Measurements from ENCODE around the gene MATCAP1. TPM values are rescaled to one million over a fixed set of nuclear protein-coding genes. Genes with fewer than 3 reads are reported as not detected.

The MATCAP1 gene
- total RNA-seq, 6 experiments from 2014 or later = 3.5 to 13.8 (median 9.3) TPM

DNA sequence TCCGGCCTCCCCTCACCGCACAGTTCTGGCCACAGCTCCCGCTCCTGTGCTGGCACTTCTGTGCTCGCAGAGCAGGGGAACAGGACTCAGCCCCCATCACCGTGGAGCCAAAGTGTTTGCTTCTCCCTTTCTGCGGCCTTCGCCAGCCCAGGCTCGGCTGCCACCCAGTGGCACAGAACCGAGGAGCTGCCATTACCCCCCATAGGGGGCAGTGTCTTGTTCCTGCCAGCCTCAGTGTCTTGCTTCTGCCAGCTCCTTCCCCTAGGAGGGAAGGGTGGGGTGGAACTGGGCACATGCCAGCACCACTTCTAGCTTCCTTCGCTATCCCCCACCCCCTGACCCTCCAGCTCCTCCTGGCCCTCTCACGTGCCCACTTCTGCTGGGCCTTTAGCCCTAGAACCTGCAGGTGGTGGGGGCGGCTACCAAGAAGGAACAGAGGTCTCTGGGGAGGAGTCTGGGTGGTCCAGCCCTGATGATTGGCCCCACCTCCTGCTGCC lies 14.5 kb upstream of the MATCAP1 start:
- WGBS (ENCODE audit: insufficient coverage, low coverage, low lambda C conversion rate, missing lambda C conversion rate) = 35% methylated on average over 4 of the region's 12 CpGs
- DNase-seq (no peak), ATAC-seq (peak; percentile 5 to 50 (median 36))
- no peak for TF ChIP-seq POLR2A (IDR thresholded peaks at IDR 0.05)
- TF ChIP-seq, protein P1, sequence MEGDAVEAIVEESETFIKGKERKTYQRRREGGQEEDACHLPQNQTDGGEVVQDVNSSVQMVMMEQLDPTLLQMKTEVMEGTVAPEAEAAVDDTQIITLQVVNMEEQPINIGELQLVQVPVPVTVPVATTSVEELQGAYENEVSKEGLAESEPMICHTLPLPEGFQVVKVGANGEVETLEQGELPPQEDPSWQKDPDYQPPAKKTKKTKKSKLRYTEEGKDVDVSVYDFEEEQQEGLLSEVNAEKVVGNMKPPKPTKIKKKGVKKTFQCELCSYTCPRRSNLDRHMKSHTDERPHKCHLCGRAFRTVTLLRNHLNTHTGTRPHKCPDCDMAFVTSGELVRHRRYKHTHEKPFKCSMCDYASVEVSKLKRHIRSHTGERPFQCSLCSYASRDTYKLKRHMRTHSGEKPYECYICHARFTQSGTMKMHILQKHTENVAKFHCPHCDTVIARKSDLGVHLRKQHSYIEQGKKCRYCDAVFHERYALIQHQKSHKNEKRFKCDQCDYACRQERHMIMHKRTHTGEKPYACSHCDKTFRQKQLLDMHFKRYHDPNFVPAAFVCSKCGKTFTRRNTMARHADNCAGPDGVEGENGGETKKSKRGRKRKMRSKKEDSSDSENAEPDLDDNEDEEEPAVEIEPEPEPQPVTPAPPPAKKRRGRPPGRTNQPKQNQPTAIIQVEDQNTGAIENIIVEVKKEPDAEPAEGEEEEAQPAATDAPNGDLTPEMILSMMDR (IDR thresholded peaks at IDR 0.05) = peak; percentile 26 to 49 (median 30)
- intact Hi-C loops (cut with DNase I) = loop anchor here in 1 of 2 donors (5.0 kb wide), 1 partner anchor 34 kb away; no protein-coding TSS in a partner anchor
- Histone ChIP-seq H3K27me3 (no peaks in the 10 kb centered on the region), H3K4me1 (peaks cover 0 to 16% (median 2%) of the 10 kb centered on the region in 4 donors), H3K36me3 (peaks cover 0 to 47% (median 18%) of the 10 kb centered on the region in 4 donors), H3K9me3 (no peaks in the 10 kb centered on the region), H3K27ac (no peak overlapping the region), H3K4me3 (no peak overlapping the region)

DNA sequence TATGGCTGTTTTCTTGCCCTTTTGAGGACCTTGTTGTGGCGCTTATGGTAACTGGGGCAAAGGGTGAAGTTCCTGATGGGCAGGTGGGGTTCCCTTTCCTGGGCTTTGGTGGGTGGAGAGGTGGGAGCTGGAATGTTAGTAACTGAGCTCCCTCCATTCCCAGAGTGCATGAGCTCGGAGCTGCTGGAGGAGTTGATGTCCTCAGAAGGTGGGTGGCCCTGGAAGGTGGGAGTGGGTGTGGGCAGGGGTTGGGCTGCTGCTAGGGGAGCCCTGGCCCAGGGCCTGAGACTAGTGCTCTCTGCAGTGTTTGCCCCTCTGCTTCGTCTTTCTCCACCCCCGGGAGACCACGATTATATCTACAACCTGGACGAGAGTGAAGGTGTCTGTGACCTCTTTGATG lies 13.9 kb upstream of the MATCAP1 start:
- no peaks in the 10 kb centered on the region for H3K9me3 ChIP-seq
- DNase-seq (no peak), ATAC-seq (no peak)
- peaks cover 0 to 21% (median 5%) of the 10 kb centered on the region in 4 donors for H3K4me1 ChIP-seq
- H3K27ac ChIP-seq = no peak overlapping the region
- intact Hi-C loops (cut with DNase I) = loop anchor here in 1 of 2 donors (5.0 kb wide), 1 partner anchor 35 kb away; no protein-coding TSS in a partner anchor
- H3K27me3 ChIP-seq = no peaks in the 10 kb centered on the region
- no peak for TF ChIP-seq POLR2A (IDR thresholded peaks at IDR 0.05)
- TF ChIP-seq, protein P1 (IDR thresholded peaks at IDR 0.05) = no peak
- peaks cover 0 to 44% (median 18%) of the 10 kb centered on the region in 4 donors for H3K36me3 ChIP-seq
- no peak overlapping the region for H3K4me3 ChIP-seq
- WGBS (ENCODE audit: insufficient coverage, low coverage, low lambda C conversion rate, missing lambda C conversion rate) = 40% methylated on average over 1 of the region's 6 CpGs

DNA sequence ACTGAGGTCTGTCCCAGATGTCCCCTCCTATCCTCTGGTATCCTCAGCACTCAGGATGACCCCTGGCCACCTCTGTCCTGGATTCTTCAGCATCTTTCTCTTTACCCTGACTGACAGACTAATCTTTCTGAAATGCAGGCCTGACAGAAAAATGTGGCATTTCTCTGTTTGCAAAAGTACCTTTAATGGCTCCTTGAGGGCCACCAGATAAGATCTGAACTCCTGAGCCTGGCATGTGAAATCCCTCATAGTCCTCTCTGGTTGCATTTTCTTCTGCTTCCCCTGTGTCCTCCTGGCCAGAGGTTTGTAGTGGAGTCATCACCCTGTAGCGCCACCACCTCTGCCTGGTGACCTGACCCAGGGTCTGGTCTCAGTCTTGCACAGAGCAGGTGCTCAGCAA lies 13.1 kb upstream of the MATCAP1 start:
- no peak overlapping the region for H3K4me3 ChIP-seq
- no peaks in the 10 kb centered on the region for H3K27me3 ChIP-seq
- ATAC-seq (no peak), DNase-seq (no peak)
- H3K27ac ChIP-seq = no peak overlapping the region
- no peaks in the 10 kb centered on the region for H3K9me3 ChIP-seq
- TF ChIP-seq, protein P1 (IDR thresholded peaks at IDR 0.05) = no peak
- TF ChIP-seq POLR2A (IDR thresholded peaks at IDR 0.05) = no peak
- H3K4me1 ChIP-seq = peaks cover 0 to 24% (median 6%) of the 10 kb centered on the region in 4 donors
- WGBS (ENCODE audit: insufficient coverage, low coverage, low lambda C conversion rate, missing lambda C conversion rate) = no CpG with 5 or more reads among the region's 1 CpG
- intact Hi-C loops (cut with DNase I) = loop anchor here in 1 of 2 donors (5.0 kb wide), 1 partner anchor 35 kb away; no protein-coding TSS in a partner anchor
- H3K36me3 ChIP-seq = peaks cover 0 to 41% (median 18%) of the 10 kb centered on the region in 4 donors

DNA sequence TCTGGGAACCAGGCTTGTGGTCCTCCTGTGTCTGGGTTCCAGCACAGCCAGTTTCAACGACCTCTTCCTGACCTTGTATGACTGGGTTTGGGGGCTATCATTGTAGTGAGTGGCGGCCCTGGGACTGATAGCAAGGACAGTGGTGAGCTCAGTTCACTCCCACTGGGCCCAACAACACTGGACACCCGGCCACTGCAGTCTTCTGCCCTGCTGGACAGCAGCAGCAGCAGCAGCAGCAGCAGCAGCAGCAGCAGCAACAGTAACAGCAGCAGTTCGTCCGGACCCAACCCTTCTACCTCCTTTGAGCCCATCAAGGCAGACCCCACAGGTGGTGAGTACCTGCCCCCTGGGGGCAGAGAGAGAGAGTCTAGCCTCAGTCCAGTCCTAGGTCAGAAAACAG lies 11.9 kb upstream of the MATCAP1 start:
- Histone ChIP-seq H3K9me3 (no peaks in the 10 kb centered on the region), H3K4me3 (no peak overlapping the region), H3K27ac (no peak overlapping the region), H3K36me3 (peaks cover 0 to 41% (median 18%) of the 10 kb centered on the region in 4 donors), H3K27me3 (no peaks in the 10 kb centered on the region), H3K4me1 (peaks cover 0 to 31% (median 6%) of the 10 kb centered on the region in 4 donors)
- ATAC-seq = no peak
- TF ChIP-seq POLR2A (IDR thresholded peaks at IDR 0.05) = no peak
- TF ChIP-seq, protein P1 (IDR thresholded peaks at IDR 0.05) = no peak
- 80% methylated on average over 1 of the region's 5 CpGs for WGBS (ENCODE audit: insufficient coverage, low coverage, low lambda C conversion rate, missing lambda C conversion rate)
- no peak for DNase-seq
- intact Hi-C loops (cut with DNase I) = loop anchor here in 1 of 2 donors (5.0 kb wide), 1 partner anchor 37 kb away; no protein-coding TSS in a partner anchor
